Uterus (tissue), 4 donors: ENCODE results near the gene DQX1. TPM values are rescaled to one million over a fixed set of nuclear protein-coding genes. Genes with fewer than 3 reads are reported as not detected.
A peak's percentile ranks its signal among the peaks of the same experiment; 100 is the strongest.
"Not testable (repeated sequence)": the region's sequence is repeated elsewhere in the genome, so short reads cannot be mapped to it uniquely, and the experiment has no call there.

Experiments
- DNase-seq, 2 donors: peaks; one replicate each; pipeline ENCODE4 v3.0.0-alpha.2; 2019 to 2020
- H3K27ac ChIP-seq, 2 donors: fragments of 200-600 bp; sonication (generic); 1 replicate in 1 of 2; 2 replicates in 1 of 2; pipeline ENCODE4 v1.5.1; 2016 to 2018
- H3K27me3 ChIP-seq, 2 donors: fragments of 200-600 bp; sonication (generic); one replicate each; pipeline ENCODE4 v1.5.1; 2018 to 2019; ENCODE audit warnings: control low read depth in 1 of 2
- H3K36me3 ChIP-seq, 2 donors: fragments of 200-600 bp; sonication (generic); one replicate each; pipeline ENCODE4 v1.5.1; 2019; ENCODE audit warnings: control low read depth in 1 of 2
- H3K4me1 ChIP-seq, 2 donors: fragments of 200-600 bp; sonication (generic); one replicate each; pipeline ENCODE4 v1.5.1; 2018 to 2019; ENCODE audit warnings: control low read depth in 1 of 2
- H3K4me3 ChIP-seq, 2 donors: fragments of 200-600 bp; sonication (generic); 1 replicate in 1 of 2; 2 replicates in 1 of 2; pipeline ENCODE4 v1.5.1; 2018 to 2019; ENCODE audit warnings: mild to moderate bottlenecking in 1 of 2
- H3K9me3 ChIP-seq, 2 donors: fragments of 200-600 bp; sonication (generic); one replicate each; pipeline ENCODE4 v1.5.1; 2019; ENCODE audit warnings: control low read depth in 1 of 2
- CTCF ChIP-seq, 4 experiments: fragments of 200-600 bp in 2 of 4; fragments of 450-650 bp in 2 of 4; sonication (generic) in 2 of 4; IDR thresholded peaks; one replicate each; pipeline ENCODE4 v1.5.1; 2016 to 2019; ENCODE audit warnings: antibody characterized with exemption in 4 of 4, mild to moderate bottlenecking in 2 of 4, moderate library complexity in 1 of 4
- POLR2A ChIP-seq, 2 donors: fragments of 450-650 bp; IDR thresholded peaks; one replicate each; pipeline ENCODE4 v1.6.1; 2016; ENCODE audit warnings: antibody characterized with exemption in 2 of 2, mild to moderate bottlenecking in 1 of 2, moderate library complexity in 1 of 2
- intact Hi-C: fragments of 100-400 bp; cut with DNase I; formaldehyde crosslinking; loops from one replicate; pipeline ENCODE4 v1.15.1; 2023; ENCODE audit warnings: low total_unique reads
- total RNA-seq, 4 donors: library from RNA; depleted of rRNA in 3 of 4; stranded (reverse); fragments of >200 nt in 3 of 4; gene quantifications; one replicate each; pipeline versions ENCODE4 v1.1.0 to v1.2.4, GENCODE V29; 2014 to 2023
- donor health status: DM: yes; HTN: yes; CAD: no.

DQX1 gene
- total RNA-seq, 4 donors from 2014 or later, result not detected

- Histone ChIP-seq H3K4me3 (no peak overlapping the region), H3K4me1 (no peaks in the 10 kb centered on the region), H3K36me3 (no peaks in the 10 kb centered on the region), H3K27ac (no peak overlapping the region), H3K9me3 (no peaks in the 10 kb centered on the region), H3K27me3 (no peaks in the 10 kb centered on the region)
- TF ChIP-seq CTCF (IDR thresholded peaks at IDR 0.05), result no peak
- no peak for TF ChIP-seq POLR2A (IDR thresholded peaks at IDR 0.05)
- intact Hi-C loops, result no loop called here
- DNase-seq, result no peak
Observed at GRCh38 chr2:74488643-74489481, 37.2 kb downstream of the DQX1 start.

- H3K4me3 ChIP-seq, result no peak overlapping the region
- H3K36me3 ChIP-seq, result no peaks in the 10 kb centered on the region
- no peaks in the 10 kb centered on the region for H3K27me3 ChIP-seq
- intact Hi-C loops, result no loop called here
- TF ChIP-seq POLR2A (IDR thresholded peaks at IDR 0.05), result no peak
- TF ChIP-seq CTCF (IDR thresholded peaks at IDR 0.05), result no peak
- no peak overlapping the region for H3K27ac ChIP-seq
- no peaks in the 10 kb centered on the region for H3K9me3 ChIP-seq
- no peak for DNase-seq
- peaks cover 0 to 7% of the 10 kb centered on the region in 2 donors for H3K4me1 ChIP-seq
Observed at GRCh38 chr2:74486141-74486540, 39.9 kb downstream of the DQX1 start.

- Histone ChIP-seq H3K27ac (peak overlapping the region in 1 of 2 donors; percentile 91), H3K4me1 (peaks cover 0 to 10% of the 10 kb centered on the region in 2 donors), H3K4me3 (peak overlapping the region; percentile 91 to 93)
- not testable (repeated sequence) for H3K36me3 ChIP-seq, H3K27me3 ChIP-seq, DNase-seq, H3K9me3 ChIP-seq
- intact Hi-C loops, result loop anchor here (2.0 kb wide), 1 partner anchor 105 kb away; no protein-coding TSS in a partner anchor
Observed at GRCh38 chr2:74483675-74484164, 42.3 kb downstream of the DQX1 start.

- intact Hi-C loops, result loop anchor here (2.0 kb wide), 1 partner anchor 106 kb away; no protein-coding TSS in a partner anchor
- no peaks in the 10 kb centered on the region for H3K36me3 ChIP-seq
- TF ChIP-seq POLR2A (IDR thresholded peaks at IDR 0.05) (peak in 1 of 2 donors; percentile 29), CTCF (IDR thresholded peaks at IDR 0.05) (peak; percentile 84 to 89 (median 87))
- H3K27me3 ChIP-seq, result no peaks in the 10 kb centered on the region
- peak within 1 kb of the TSS; percentile 91 to 93 for H3K27ac ChIP-seq
- H3K4me3 ChIP-seq, result peak within 1 kb of the TSS; percentile 91 to 93
- DNase-seq, result peak; percentile 95 to 98
- peaks cover 0 to 10% of the 10 kb centered on the region in 2 donors for H3K4me1 ChIP-seq
- no peaks in the 10 kb centered on the region for H3K9me3 ChIP-seq
Observed at GRCh38 chr2:74482801-74483674, 43.0 kb downstream of the DQX1 start, which contains the start of the genes CCDC142 and TTC31. Gene CCDC142, minus strand, starts transcription at chr2:74482998. Its CDS starts 161 bp downstream, at chr2:74482837. Gene TTC31, plus strand, starts transcription at chr2:74483081. Its CDS starts 15 bp downstream, at chr2:74483096.
